WTC11 (cell line): ENCODE results near the gene SH3BP4.

Experiments
- CREM ChIP-seq: sonication (generic); formaldehyde crosslinking; IDR thresholded peaks from 2 replicates; pipeline ENCODE4 v1.8.1; 2022; ENCODE audit warnings: mild to moderate bottlenecking, missing genetic modification reagents, moderate library complexity
- JUN ChIP-seq: sonication (generic); formaldehyde crosslinking; IDR thresholded peaks from 2 replicates; pipeline ENCODE4 v1.8.0; 2023; ENCODE audit warnings: mild to moderate bottlenecking, missing genetic modification reagents
- ZNF671 ChIP-seq: fragments of 250-450 bp; sonication (Bioruptor Pico); IDR thresholded peaks from 2 replicates; pipeline ENCODE4 v1.8.0; 2021; ENCODE audit warnings: mild to moderate bottlenecking
- TF ChIP-seq, protein P1 (sequence below): fragments of 200-600 bp; IDR thresholded peaks from 2 replicates; pipeline ENCODE4 v1.8.0; 2022; ENCODE audit warnings: antibody characterized with exemption
- TF ChIP-seq, protein P2 (sequence below): sonication (generic); formaldehyde crosslinking; IDR thresholded peaks from 2 replicates; pipeline ENCODE4 v1.8.1; 2022; ENCODE audit warnings: low read depth, mild to moderate bottlenecking, moderate library complexity, missing genetic modification reagents, borderline replicate concordance
- TF ChIP-seq, protein P3 (sequence below): sonication (generic); formaldehyde crosslinking; IDR thresholded peaks from 2 replicates; pipeline ENCODE4 v1.8.1; 2022; ENCODE audit warnings: low read depth, missing genetic modification reagents, borderline replicate concordance

DNA sequence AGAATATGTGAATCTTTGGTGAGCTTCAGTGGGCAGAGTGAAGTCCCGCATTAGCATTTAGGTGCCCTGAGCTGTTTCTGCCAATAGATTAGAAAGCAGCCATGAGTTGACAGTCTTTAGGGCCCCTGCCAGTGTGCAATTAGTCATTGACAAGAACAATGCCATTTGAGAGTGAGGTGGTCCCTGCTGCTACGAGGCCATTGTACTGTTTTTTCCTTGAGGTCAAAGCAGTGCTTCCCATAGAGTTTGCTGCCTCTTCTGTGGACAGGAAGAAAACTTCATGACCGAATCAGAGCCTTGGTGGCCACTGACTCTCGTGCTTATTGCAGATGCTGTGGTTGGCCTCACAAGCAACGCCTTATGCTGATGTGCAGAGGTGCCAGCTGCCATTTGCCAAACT, 102.7 kb downstream of the SH3BP4 start:
- TF ChIP-seq JUN (CRISPR knock-in tag): no peak
- TF ChIP-seq, protein P1, sequence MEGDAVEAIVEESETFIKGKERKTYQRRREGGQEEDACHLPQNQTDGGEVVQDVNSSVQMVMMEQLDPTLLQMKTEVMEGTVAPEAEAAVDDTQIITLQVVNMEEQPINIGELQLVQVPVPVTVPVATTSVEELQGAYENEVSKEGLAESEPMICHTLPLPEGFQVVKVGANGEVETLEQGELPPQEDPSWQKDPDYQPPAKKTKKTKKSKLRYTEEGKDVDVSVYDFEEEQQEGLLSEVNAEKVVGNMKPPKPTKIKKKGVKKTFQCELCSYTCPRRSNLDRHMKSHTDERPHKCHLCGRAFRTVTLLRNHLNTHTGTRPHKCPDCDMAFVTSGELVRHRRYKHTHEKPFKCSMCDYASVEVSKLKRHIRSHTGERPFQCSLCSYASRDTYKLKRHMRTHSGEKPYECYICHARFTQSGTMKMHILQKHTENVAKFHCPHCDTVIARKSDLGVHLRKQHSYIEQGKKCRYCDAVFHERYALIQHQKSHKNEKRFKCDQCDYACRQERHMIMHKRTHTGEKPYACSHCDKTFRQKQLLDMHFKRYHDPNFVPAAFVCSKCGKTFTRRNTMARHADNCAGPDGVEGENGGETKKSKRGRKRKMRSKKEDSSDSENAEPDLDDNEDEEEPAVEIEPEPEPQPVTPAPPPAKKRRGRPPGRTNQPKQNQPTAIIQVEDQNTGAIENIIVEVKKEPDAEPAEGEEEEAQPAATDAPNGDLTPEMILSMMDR: no peak
- no peak for TF ChIP-seq CREM (CRISPR knock-in tag)
- no peak for TF ChIP-seq ZNF671 (CRISPR knock-in tag)
- TF ChIP-seq, protein P2, sequence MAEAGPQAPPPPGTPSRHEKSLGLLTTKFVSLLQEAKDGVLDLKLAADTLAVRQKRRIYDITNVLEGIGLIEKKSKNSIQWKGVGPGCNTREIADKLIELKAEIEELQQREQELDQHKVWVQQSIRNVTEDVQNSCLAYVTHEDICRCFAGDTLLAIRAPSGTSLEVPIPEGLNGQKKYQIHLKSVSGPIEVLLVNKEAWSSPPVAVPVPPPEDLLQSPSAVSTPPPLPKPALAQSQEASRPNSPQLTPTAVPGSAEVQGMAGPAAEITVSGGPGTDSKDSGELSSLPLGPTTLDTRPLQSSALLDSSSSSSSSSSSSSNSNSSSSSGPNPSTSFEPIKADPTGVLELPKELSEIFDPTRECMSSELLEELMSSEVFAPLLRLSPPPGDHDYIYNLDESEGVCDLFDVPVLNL (CRISPR knock-in tag): no peak
- TF ChIP-seq, protein P3, sequence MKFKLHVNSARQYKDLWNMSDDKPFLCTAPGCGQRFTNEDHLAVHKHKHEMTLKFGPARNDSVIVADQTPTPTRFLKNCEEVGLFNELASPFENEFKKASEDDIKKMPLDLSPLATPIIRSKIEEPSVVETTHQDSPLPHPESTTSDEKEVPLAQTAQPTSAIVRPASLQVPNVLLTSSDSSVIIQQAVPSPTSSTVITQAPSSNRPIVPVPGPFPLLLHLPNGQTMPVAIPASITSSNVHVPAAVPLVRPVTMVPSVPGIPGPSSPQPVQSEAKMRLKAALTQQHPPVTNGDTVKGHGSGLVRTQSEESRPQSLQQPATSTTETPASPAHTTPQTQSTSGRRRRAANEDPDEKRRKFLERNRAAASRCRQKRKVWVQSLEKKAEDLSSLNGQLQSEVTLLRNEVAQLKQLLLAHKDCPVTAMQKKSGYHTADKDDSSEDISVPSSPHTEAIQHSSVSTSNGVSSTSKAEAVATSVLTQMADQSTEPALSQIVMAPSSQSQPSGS: no peak
